Fibroblast of mammary gland (primary cell): Measurements from ENCODE around the gene RGS19.

Experiments used
- DNase-seq: peaks from one replicate; pipeline ENCODE4 v3.0.0-alpha.2; 2010; ENCODE audit warnings: low read depth
- H3K4me3 ChIP-seq: 2 replicates; pipeline ENCODE4 v1.5.1; 2011; ENCODE audit warnings: low read depth, mild to moderate bottlenecking, low read length, moderate library complexity; ENCODE audit not compliant: control insufficient read depth
- TF ChIP-seq, protein P1 (sequence below): conservative IDR thresholded peaks from 2 replicates; pipeline ENCODE4 v1.5.1; 2011; ENCODE audit warnings: low read depth, low read length, inconsistent platforms; ENCODE audit not compliant: control insufficient read depth, insufficient read depth

The RGS19 gene

DNA sequence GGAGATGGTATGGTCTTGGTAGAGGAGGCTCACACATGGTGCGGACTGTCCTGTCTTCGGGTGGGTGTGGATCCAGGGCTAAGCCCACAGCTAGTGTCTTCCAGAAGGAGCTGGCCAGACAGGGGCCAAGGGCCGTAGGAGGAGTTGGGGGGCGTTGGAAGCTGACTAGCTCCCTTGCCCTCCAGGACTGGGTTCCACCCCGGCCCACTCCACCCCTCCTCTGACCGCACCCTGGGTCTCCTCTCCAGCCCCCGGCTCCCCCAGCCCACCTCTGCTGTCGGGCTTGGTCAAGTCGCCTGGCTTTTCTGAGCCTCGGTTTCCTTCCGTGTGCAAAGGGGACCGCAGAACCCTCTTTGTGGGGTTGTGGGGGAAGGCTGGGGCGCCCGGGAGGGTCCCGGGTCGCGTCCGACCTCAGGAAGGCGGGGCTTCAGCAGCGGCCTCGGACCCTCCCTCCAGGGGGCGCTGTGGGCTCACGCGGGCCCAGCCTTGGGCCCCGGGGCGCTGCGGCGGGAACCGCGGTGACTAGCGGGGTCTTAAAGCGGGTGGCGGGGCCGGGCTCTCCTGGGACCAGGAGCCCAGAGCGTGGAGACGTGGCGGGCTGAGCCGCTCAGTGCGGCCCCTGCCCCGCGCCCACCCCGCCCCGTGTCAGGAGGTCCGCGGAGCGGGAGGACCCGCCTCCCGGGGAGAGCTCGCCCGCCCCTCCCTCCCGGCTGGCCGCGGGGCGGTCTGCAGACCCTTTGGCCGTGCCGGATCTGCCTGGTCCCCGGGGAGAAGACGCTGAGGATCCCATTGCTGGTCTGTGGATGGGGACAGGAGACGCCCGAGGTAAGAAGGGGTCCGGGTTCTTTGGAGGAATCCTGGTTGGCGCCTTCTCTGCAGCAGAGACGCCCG, 22.7 kb upstream of the RGS19 start:
- no peak for DNase-seq
- TF ChIP-seq, protein P1, sequence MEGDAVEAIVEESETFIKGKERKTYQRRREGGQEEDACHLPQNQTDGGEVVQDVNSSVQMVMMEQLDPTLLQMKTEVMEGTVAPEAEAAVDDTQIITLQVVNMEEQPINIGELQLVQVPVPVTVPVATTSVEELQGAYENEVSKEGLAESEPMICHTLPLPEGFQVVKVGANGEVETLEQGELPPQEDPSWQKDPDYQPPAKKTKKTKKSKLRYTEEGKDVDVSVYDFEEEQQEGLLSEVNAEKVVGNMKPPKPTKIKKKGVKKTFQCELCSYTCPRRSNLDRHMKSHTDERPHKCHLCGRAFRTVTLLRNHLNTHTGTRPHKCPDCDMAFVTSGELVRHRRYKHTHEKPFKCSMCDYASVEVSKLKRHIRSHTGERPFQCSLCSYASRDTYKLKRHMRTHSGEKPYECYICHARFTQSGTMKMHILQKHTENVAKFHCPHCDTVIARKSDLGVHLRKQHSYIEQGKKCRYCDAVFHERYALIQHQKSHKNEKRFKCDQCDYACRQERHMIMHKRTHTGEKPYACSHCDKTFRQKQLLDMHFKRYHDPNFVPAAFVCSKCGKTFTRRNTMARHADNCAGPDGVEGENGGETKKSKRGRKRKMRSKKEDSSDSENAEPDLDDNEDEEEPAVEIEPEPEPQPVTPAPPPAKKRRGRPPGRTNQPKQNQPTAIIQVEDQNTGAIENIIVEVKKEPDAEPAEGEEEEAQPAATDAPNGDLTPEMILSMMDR: no peak
- no peak overlapping the region for H3K4me3 ChIP-seq

DNA sequence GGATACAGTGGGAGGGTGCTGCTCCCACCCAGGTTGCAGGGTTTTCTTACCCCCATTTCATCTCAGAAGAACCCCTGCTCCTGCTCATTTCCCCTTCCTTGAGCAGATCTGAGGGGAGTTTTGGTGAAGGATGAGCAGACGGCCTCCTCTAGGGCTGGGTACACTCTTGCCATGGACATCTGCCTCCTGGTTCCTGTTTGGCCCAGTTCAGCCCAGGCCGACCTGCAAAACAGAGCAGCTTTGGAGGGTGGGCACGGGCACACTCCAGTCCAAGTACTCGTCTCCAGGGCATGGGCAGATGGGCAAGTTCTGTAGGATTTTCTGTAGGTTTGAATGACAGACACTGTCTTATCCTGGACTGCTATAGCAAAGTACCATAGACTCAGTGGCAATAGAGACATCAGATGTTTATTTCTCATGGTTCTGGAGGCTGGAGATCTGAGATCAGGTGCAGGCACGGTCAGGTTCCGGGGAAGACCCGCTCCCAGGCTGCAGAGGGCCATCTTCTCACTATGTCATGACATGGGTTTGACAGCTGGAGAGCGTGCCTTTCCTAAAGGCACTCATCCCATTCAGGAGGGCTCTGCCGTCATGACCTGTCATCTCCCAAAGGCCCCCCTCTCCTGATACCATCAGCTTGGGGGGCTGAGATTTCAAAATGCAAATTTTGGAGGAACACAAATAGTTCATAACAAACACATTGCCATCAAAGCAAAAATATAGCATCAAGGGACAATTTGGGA, 21.8 kb upstream of the RGS19 start:
- DNase-seq: no peak
- no peak overlapping the region for H3K4me3 ChIP-seq
- TF ChIP-seq, protein P1: no peak

DNA sequence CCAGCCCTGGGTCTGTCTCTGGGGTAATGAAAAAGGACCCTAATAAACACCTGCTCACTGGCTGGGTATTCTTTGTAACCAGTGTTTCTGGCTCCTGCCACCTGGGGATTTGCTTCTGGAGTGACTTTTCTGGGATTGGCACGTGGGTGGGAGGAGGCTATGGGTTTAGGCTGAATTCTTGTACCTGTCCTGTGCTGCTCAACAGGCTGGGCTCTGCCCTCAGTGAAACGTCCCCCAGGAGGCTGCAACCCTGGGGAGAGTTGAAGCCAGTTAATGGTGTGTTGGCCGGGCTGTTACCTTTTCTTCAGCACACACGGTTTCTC, 21.2 kb upstream of the RGS19 start:
- no peak overlapping the region for H3K4me3 ChIP-seq
- TF ChIP-seq, protein P1: no peak
- no peak for DNase-seq

DNA sequence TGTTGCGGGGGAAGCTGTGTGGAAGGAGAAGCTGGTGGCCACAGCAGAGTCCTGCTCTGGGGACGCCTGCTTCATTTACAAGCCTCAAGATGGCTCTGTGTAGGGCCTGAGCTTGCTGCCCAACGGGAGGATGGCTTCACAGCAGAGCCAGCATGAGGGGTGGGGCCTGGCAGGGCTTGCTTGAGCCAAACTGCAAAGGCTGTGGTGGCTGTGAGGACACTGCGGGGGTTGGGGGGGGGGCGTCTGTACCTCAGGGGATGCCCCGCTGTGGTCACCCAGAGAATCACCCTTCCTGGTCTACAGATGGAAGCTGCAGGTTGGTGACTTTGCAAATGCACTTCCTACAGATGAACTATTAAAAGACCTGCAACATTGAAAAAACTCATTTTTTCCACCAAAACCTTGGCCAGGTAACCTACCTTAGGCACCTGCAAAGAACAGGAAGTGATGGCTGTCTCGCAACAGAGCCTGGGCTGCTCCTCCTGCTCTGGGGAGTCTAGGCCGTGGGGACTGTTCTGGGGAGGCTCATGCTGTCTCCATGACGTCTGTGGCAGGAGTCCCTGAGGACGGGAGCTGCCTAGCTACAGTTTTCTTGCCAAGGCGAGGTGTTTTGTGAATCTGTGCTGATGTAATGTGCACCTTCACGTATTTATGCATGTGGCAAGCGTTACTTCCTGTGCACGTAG, 20.7 kb upstream of the RGS19 start:
- TF ChIP-seq, protein P1: no peak
- H3K4me3 ChIP-seq: no peak overlapping the region
- DNase-seq: no peak

DNA sequence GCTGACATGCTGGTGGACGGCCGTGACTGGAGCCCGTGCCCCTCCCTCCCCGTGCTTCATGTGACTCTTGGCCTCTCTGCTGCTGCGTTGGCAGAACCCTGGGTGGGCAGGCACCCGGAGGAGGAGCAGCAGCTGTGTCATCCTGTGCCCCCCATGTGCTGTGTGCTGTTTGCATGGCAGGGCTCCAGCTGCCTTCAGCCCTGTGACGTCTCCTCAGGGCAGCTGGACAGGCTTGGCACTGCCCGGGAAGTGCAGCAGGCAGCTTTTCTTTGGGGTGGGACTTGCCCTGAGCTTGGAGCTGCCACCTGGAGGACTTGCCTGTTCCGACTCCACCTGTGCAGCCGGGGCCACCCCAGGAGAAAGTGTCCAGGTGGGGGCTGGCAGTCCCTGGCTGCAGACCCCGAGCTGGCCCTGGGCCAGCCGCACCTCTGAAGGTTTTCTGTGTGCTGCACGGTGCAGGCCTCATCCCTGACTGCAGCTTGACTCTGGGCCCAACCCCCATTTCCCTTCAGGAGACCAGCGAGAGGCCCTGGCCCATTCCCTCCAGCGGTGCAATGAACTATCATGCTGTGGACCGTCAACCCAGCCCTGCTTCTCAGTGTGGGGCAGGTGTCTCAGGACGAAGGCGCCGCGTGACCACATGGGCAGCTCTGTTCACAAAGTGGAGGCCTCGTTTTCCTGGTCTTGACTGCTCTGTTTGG, 19.9 kb upstream of the RGS19 start:
- H3K4me3 ChIP-seq: no peak overlapping the region
- no peak for DNase-seq
- TF ChIP-seq, protein P1: no peak

DNA sequence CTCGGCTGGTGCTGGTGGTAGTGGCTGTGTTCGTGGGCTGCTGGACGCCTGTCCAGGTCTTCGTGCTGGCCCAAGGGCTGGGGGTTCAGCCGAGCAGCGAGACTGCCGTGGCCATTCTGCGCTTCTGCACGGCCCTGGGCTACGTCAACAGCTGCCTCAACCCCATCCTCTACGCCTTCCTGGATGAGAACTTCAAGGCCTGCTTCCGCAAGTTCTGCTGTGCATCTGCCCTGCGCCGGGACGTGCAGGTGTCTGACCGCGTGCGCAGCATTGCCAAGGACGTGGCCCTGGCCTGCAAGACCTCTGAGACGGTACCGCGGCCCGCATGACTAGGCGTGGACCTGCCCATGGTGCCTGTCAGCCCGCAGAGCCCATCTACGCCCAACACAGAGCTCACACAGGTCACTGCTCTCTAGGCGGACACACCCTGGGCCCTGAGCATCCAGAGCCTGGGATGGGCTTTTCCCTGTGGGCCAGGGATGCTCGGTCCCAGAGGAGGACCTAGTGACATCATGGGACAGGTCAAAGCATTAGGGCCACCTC, 19.2 kb upstream of the RGS19 start:
- TF ChIP-seq, protein P1: no peak
- H3K4me3 ChIP-seq: no peak overlapping the region
- no peak for DNase-seq
